Mesodermal cell (in vitro differentiated cells): ENCODE data around the gene SCNN1G.

Source experiments
- H3K27ac ChIP-seq: 2 replicates; pipeline ENCODE4 v1.7.0; 2013; ENCODE audit warnings: mild to moderate bottlenecking, low read depth, low read length, moderate library complexity; ENCODE audit not compliant: severe bottlenecking
- H3K36me3 ChIP-seq: 2 replicates; pipeline ENCODE4 v1.7.1; 2013; ENCODE audit warnings: mild to moderate bottlenecking, low read length, moderate library complexity; ENCODE audit not compliant: control insufficient read depth, insufficient read depth
- H3K4me1 ChIP-seq: one replicate; pipeline ENCODE4 v1.7.1; 2013; ENCODE audit warnings: mild to moderate bottlenecking, low read length; ENCODE audit not compliant: insufficient read depth, control insufficient read depth, poor library complexity, severe bottlenecking
- H3K4me3 ChIP-seq: 2 replicates; pipeline ENCODE4 v1.7.0; 2013; ENCODE audit warnings: low read length, control low read depth, mild to moderate bottlenecking; ENCODE audit not compliant: insufficient read depth, poor library complexity, severe bottlenecking; ENCODE audit errors: extremely low read depth
- H3K9me3 ChIP-seq: 2 replicates; pipeline ENCODE4 v1.7.1; 2013; ENCODE audit warnings: mild to moderate bottlenecking, low read length, moderate library complexity; ENCODE audit not compliant: control insufficient read depth
- WGBS, 2 experiments: methylation state at CpG; one replicate each; pipeline ENCODE4 v1.1.5; 2013; ENCODE audit warnings: missing lambda C conversion rate in 2 of 2; ENCODE audit not compliant: insufficient coverage in 2 of 2; 5-methylcytosine and 5-hydroxymethylcytosine counted together

The SCNN1G gene

GRCh38 chr16:23175651-23176050 is 6.9 kb upstream of the SCNN1G start:
- Histone ChIP-seq H3K27ac (no peak overlapping the region), H3K4me1 (no peaks in the 10 kb centered on the region), H3K9me3 (no peaks in the 10 kb centered on the region), H3K36me3 (no peaks in the 10 kb centered on the region), H3K4me3 (no peak overlapping the region)

DNA sequence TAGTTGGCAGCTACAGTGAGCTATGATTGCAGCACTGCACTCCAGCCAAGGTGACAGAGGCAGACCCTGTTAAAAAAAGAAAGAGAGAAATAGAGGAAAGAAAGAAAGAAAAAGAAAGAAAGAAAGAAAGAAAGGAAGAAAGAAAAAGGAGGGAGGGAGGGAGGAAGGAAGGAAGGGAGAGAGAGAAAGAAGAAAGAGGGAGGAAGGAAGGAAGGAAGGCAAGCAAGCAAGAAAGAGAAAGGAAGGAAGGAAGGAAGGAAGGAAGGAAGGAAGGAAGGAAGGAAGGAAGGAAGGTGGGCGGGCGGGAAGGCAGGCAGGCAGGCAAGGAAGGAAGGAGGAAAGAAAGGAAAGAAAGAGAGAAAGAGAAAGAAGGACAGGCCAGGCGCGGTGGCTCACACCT is 1.0 kb upstream of the SCNN1G start:
- Histone ChIP-seq H3K4me1 (no peaks in the 10 kb centered on the region), H3K4me3 (no peak overlapping the region), H3K27ac (no peak overlapping the region), H3K9me3 (no peaks in the 10 kb centered on the region), H3K36me3 (no peaks in the 10 kb centered on the region)
- 92 to 97% methylated on average over 4 of the region's 4 CpGs for WGBS, 2 experiments

DNA sequence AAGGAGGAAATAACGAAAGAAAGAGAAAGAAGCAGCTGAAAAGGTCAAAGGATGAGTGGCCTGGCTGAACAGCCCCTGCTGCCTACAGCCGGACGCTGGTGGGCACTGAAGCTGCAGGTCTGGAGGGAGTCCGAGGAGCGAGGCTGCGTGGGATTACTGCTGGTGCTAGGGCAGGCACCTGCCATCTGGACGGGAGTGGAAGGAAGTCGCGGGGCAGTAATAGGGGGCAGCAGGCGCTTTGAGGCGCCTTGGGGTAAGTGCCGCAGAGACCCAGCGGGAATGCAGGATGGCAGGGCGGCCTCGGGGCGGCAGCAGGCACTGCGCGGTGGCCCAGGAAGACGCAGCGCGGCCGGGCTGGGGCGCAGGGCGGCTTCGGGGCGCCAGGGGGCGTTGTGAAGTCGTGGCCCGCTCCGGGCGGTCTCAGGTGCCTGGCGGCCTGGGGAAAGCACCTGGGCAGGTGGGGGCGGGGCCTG is 303 bp upstream of the SCNN1G start:
- Histone ChIP-seq H3K36me3 (no peaks in the 10 kb centered on the region), H3K4me3 (no peak overlapping the region), H3K9me3 (no peaks in the 10 kb centered on the region), H3K4me1 (no peaks in the 10 kb centered on the region), H3K27ac (no peak overlapping the region)
- WGBS, 2 experiments, result 8% methylated on average over 19 to 21 of the region's 33 CpGs

DNA sequence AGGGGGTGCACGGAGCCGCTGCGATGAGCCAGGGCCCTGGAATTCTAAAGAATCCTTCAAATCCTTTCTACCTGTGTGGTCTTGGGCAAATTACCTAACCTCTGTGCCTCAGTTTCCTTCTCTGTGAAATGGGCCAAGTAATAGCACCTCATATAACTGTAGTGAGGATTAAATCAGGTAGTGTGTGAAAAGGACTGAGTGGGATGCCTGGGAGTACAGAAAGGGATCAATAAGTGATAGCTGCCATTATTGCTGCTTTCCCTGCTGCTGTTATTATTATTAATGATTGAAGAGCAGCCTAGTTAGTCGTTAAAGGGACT is 958 bp downstream of the SCNN1G start:
- H3K4me1 ChIP-seq, result no peaks in the 10 kb centered on the region
- H3K27ac ChIP-seq, result no peak overlapping the region
- no peaks in the 10 kb centered on the region for H3K9me3 ChIP-seq
- WGBS, 2 experiments, result 53 to 80% methylated on average over 1 to 3 of the region's 4 CpGs
- no peaks in the 10 kb centered on the region for H3K36me3 ChIP-seq
- H3K4me3 ChIP-seq, result no peak overlapping the region

DNA sequence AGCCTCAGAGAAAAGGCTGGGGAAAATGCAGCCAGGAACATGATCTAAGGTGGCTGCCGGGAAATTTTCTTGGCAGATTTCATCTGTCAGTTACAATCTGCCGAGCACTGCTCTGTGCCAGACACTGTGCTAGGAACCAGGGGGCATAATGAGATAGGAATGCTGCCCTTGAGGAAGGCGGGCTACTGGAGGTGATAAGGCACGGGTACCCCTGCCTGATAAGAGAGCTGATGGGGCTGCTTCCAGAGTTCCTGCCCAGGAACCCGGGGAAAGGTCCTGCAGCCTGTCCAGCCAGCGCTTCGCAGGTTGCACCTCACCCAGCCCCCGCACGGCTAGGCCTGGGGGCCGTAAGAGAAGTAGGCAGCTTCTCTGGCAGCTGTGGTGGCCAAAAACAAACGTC is 3.1 kb downstream of the SCNN1G start:
- Histone ChIP-seq H3K4me1 (no peaks in the 10 kb centered on the region), H3K9me3 (no peaks in the 10 kb centered on the region)

GRCh38 chr16:23186171-23186570 is 3.6 kb downstream of the SCNN1G start:
- Histone ChIP-seq H3K4me3 (no peak overlapping the region), H3K27ac (no peak overlapping the region), H3K4me1 (no peaks in the 10 kb centered on the region), H3K36me3 (no peaks in the 10 kb centered on the region), H3K9me3 (no peaks in the 10 kb centered on the region)
- 84 to 95% methylated on average over 17 to 23 of the region's 24 CpGs for WGBS, 2 experiments

More for the DNA sequence above, 3.1 kb downstream of the SCNN1G start:
- 75 to 82% methylated on average over 11 of the region's 11 CpGs for WGBS, 2 experiments
- Histone ChIP-seq H3K27ac (no peak overlapping the region), H3K36me3 (no peaks in the 10 kb centered on the region), H3K4me3 (no peak overlapping the region)

DNA sequence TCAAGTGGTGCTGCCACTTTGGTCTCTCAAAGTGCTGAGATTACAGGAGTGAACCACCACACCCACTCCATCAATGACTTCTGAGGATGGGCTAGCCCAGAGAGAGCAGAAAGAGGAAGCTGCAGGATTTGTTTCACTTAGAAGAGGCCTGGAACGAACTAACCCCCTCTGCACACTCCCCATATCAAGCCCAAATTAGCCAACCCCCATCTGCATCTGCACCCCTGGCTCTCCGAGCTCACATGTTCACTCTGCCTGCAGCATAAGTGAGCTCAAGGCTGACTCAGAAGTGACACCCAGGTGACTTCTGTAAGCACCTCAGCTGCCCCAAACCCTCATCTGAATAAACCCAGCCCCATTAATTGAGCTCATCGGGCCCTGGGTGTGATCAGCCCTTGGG is 4.8 kb downstream of the SCNN1G start:
- 72 to 90% methylated on average over 1 to 3 of the region's 3 CpGs for WGBS, 2 experiments
- no peak overlapping the region for H3K27ac ChIP-seq
- no peaks in the 10 kb centered on the region for H3K4me1 ChIP-seq
- H3K9me3 ChIP-seq, result no peaks in the 10 kb centered on the region
- H3K36me3 ChIP-seq, result no peaks in the 10 kb centered on the region
- no peak overlapping the region for H3K4me3 ChIP-seq

GRCh38 chr16:23188911-23189310 is 6.4 kb downstream of the SCNN1G start:
- H3K4me1 ChIP-seq, result no peaks in the 10 kb centered on the region
- H3K4me3 ChIP-seq, result no peak overlapping the region
- no peaks in the 10 kb centered on the region for H3K36me3 ChIP-seq
- H3K27ac ChIP-seq, result no peak overlapping the region
- H3K9me3 ChIP-seq, result no peaks in the 10 kb centered on the region
- 76 to 100% methylated on average over 2 of the region's 2 CpGs for WGBS, 2 experiments

DNA sequence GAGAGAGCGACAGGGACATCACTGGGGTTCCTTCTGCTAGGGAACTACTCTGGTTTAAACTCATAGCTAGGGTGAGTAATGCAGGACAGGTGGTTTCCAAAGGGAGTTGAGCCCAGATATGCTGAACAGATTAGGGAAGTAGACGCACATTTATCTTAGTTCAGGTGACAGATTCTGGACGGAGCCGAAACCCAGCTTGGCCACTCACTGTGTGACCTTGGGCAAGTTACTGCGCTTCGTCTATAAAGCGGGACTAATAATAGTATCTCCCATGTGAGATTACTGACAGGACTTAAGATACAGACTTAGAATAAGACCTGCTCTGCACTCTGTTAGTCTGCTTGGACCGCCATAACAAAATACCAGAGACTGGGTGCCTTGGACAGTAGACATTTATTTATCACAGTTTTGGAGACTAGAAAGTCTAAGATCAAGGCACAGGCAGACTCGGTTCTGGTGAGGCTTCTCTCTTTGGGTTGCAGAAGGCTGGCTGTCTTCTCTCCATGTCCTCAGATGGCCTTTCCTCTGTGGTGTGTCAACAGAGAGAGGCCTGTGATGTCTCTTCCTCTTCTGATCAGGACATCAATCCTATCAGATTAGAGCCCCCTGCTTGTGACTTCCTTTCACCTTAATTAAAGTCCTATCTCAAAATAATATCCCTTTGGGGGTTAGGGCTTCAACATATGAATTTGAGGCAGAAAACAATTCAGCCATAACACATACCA is 12.1 kb downstream of the SCNN1G start:
- no peaks in the 10 kb centered on the region for H3K9me3 ChIP-seq
- H3K4me3 ChIP-seq, result no peak overlapping the region
- 94 to 96% methylated on average over 8 of the region's 9 CpGs for WGBS, 2 experiments
- no peaks in the 10 kb centered on the region for H3K4me1 ChIP-seq
- H3K27ac ChIP-seq, result no peak overlapping the region
- H3K36me3 ChIP-seq, result no peaks in the 10 kb centered on the region

- Histone ChIP-seq H3K27ac (no peak overlapping the region), H3K36me3 (no peaks in the 10 kb centered on the region), H3K4me3 (no peak overlapping the region), H3K4me1 (no peaks in the 10 kb centered on the region), H3K9me3 (no peaks in the 10 kb centered on the region)
- WGBS, 2 experiments, result 83 to 92% methylated on average over 1 to 2 of the region's 3 CpGs
These were observed 12.9 kb downstream of the SCNN1G start for GRCh38 chr16:23195366-23195978.

DNA sequence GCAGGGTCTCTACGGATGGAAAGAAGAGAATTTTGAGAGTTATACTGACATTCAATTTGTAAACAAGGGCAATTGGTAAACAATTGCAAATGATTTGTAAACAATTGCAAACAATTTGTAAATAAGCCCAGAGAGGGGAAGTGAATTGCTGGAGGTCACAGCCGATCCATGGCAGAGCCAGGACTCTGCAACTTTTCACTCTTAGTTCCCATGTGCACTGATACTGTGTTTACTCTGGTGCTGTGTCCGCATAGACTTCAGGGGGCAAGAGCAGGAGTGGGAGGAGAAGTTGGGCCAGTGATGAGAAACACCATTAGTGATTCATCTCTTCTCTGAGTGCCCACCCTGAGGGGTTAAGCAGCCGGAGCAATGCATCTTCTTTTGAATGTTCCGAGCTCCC is 14.0 kb downstream of the SCNN1G start:
- Histone ChIP-seq H3K4me3 (no peak overlapping the region), H3K36me3 (no peaks in the 10 kb centered on the region), H3K9me3 (no peaks in the 10 kb centered on the region), H3K4me1 (no peaks in the 10 kb centered on the region), H3K27ac (no peak overlapping the region)
- WGBS, 2 experiments, result 40 to 54% methylated on average over 2 to 5 of the region's 5 CpGs
